B cell (primary cell): Measurements from ENCODE around the gene WDR13. TPM values are rescaled to one million over a fixed set of nuclear protein-coding genes. Genes with fewer than 3 reads are reported as not detected.

Source experiments
- ATAC-seq: fragments of 200-7000 bp; cut with Tn5 transposase; one replicate; pipeline ENCODE4 v1.10.0; 2021; ENCODE audit warnings: low read depth, mild to moderate bottlenecking, moderate number of reproducible peaks, moderate library complexity
- CTCF ChIA-PET: fragments of 350-600 bp; sonication (Branson Sonifier 250); formaldehyde crosslinking; loops from one replicate; lab custom pipeline; 2021; ENCODE audit warnings: antibody characterized with exemption, inconsistent platforms; lab: Charles Lee
- POLR2A ChIA-PET: fragments of 350-600 bp; sonication (Branson Sonifier 250); formaldehyde crosslinking; loops from one replicate; lab custom pipeline; 2021; ENCODE audit warnings: antibody characterized with exemption; lab: Charles Lee
- DNase-seq: peaks from one replicate; pipeline ENCODE4 v3.0.0; 2013
- H2AFZ ChIP-seq: 2 replicates; pipeline ENCODE4 v1.6.1; 2012; ENCODE audit warnings: mild to moderate bottlenecking, low read depth, low read length; ENCODE audit not compliant: insufficient read depth, poor library complexity, severe bottlenecking
- H3K27ac ChIP-seq, 2 donors: 1 replicate in 1 of 2; 2 replicates in 1 of 2; pipeline ENCODE4 v1.5.1; 2012 to 2013; ENCODE audit warnings: low read length in 2 of 2, mild to moderate bottlenecking in 2 of 2, moderate library complexity in 1 of 2
- H3K27me3 ChIP-seq, 4 experiments: fragments of 200-600 bp in 1 of 4; sonication (generic) in 1 of 4; replicated peaks in 1 of 4; 1 replicate in 2 of 4; 2 replicates in 2 of 4; pipeline versions ENCODE4 v1.6.1 to v1.7.0; 2013 to 2016; ENCODE audit warnings: low read length in 3 of 4, mild to moderate bottlenecking in 2 of 4, mixed read lengths in 1 of 4, moderate library complexity in 1 of 4; ENCODE audit not compliant: insufficient read depth in 4 of 4, control insufficient read depth in 3 of 4; ENCODE audit errors: control extremely low read depth in 1 of 4
- H3K36me3 ChIP-seq, 2 experiments: replicated peaks in 1 of 2; 1 replicate in 1 of 2; 2 replicates in 1 of 2; pipeline versions ENCODE4 v1.6.1 to v1.7.1; 2013; ENCODE audit warnings: low read length in 1 of 2; ENCODE audit not compliant: insufficient read depth in 2 of 2, control insufficient read depth in 1 of 2; ENCODE audit errors: control extremely low read depth in 1 of 2, extremely low read depth in 1 of 2
- H3K4me1 ChIP-seq, 2 donors: fragments of 200-600 bp in 1 of 2; sonication (generic) in 1 of 2; 1 replicate in 1 of 2; 2 replicates in 1 of 2; pipeline versions ENCODE4 v1.5.1 to v1.6.1; 2013 to 2017; ENCODE audit warnings: low read length in 2 of 2; ENCODE audit not compliant: control insufficient read depth in 2 of 2, insufficient read depth in 2 of 2
- H3K4me2 ChIP-seq: replicated peaks from 2 replicates; pipeline ENCODE3; 2012; ENCODE audit warnings: mild to moderate bottlenecking, low read depth, low read length; ENCODE audit not compliant: poor library complexity, severe bottlenecking
- H3K4me3 ChIP-seq, 5 experiments: fragments of 200-600 bp in 1 of 5; sonication (generic) in 1 of 5; 1 replicate in 3 of 5; 2 replicates in 2 of 5; pipeline versions ENCODE4 v1.5.1 to v1.7.0; 2011 to 2016; ENCODE audit warnings: low read length in 4 of 5, mild to moderate bottlenecking in 4 of 5, low read depth in 2 of 5, control low read depth in 1 of 5, moderate library complexity in 1 of 5; ENCODE audit not compliant: insufficient read depth in 1 of 5; ENCODE audit errors: control extremely low read depth in 1 of 5, extremely low read depth in 1 of 5
- H3K79me2 ChIP-seq: fragments of 200-600 bp; sonication (generic); one replicate; pipeline ENCODE4 v1.6.0; 2016; ENCODE audit warnings: low read length; ENCODE audit not compliant: control insufficient read depth, insufficient read depth
- H3K9ac ChIP-seq: fragments of 200-600 bp; sonication (generic); 2 replicates; pipeline ENCODE4 v1.6.1; 2017; ENCODE audit warnings: mild to moderate bottlenecking, low read length, moderate library complexity
- H3K9me3 ChIP-seq, 3 donors: one replicate each; pipeline versions ENCODE4 v1.6.1 to v1.7.1; 2013; ENCODE audit warnings: low read length in 2 of 3; ENCODE audit not compliant: control insufficient read depth in 2 of 3, insufficient read depth in 1 of 3; ENCODE audit errors: control extremely low read depth in 1 of 3
- H4K20me1 ChIP-seq: 2 replicates; pipeline ENCODE4 v1.6.0; 2012; ENCODE audit warnings: mild to moderate bottlenecking, low read length; ENCODE audit not compliant: insufficient read depth, control insufficient read depth, poor library complexity, severe bottlenecking
- H3K27ac Mint-ChIP-seq: one replicate; pipeline ENCODE4 v1.8.0; 2021; ENCODE audit warnings: mixed read lengths
- H3K27me3 Mint-ChIP-seq: one replicate; pipeline ENCODE4 v1.8.0; 2021; ENCODE audit warnings: mixed read lengths
- H3K4me1 Mint-ChIP-seq: one replicate; pipeline ENCODE4 v1.8.0; 2021; ENCODE audit warnings: mixed read lengths
- H3K4me3 Mint-ChIP-seq: one replicate; pipeline ENCODE4 v1.8.0; 2021; ENCODE audit warnings: mixed read lengths
- H3K9me3 Mint-ChIP-seq: one replicate; pipeline ENCODE4 v1.8.0; 2022; ENCODE audit warnings: mixed read lengths; ENCODE audit not compliant: insufficient read depth
- CTCF ChIP-seq: fragments of 200-600 bp; IDR thresholded peaks from one replicate; pipeline ENCODE4 v1.8.0; 2022; ENCODE audit warnings: antibody characterized with exemption, mild to moderate bottlenecking
- EZH2 ChIP-seq: IDR thresholded peaks from 2 replicates; pipeline ENCODE4 v1.6.1; 2012; ENCODE audit warnings: borderline replicate concordance, low read depth, mild to moderate bottlenecking, moderate library complexity, low read length; ENCODE audit not compliant: insufficient read depth, poor library complexity, severe bottlenecking
- WGBS: methylation state at CpG from one replicate; pipeline ENCODE4 v1.1.5; 2013; ENCODE audit warnings: missing lambda C conversion rate; ENCODE audit not compliant: insufficient coverage; 5-methylcytosine and 5-hydroxymethylcytosine counted together
- intact Hi-C: fragments of 100-400 bp; cut with micrococcal nuclease; formaldehyde crosslinking; loops from one replicate; pipeline ENCODE4 v1.10.0; 2022
- polyA plus RNA-seq: library from polyadenylated mRNA; depleted of rRNA; stranded (reverse); fragments of >200 nt; gene quantifications from 2 replicates; pipeline ENCODE4 v1.2.3, GENCODE V29; 2012
- total RNA-seq, 2 donors: library from RNA; stranded (reverse); fragments of 120-200 nt in 1 of 2; gene quantifications; 1 replicate in 1 of 2; 2 replicates in 1 of 2; pipeline versions ENCODE4 v1.2.3 to v1.2.4, GENCODE V29; 2013 to 2022

The WDR13 gene
- total and polyA plus RNA-seq, 2 donors (not counting 1 experiment from before 2014, with no cell fraction given) = 85.1 to 257 TPM

GRCh38 chrX:48580662-48581061 is 16.6 kb upstream of the WDR13 start:
- no peak overlapping the region for H3K4me3 ChIP-seq
- Mint-ChIP-seq H3K27ac (no peak overlapping the region), H3K4me1 (peaks cover 5% of the 10 kb centered on the region), H3K4me3 (no peak overlapping the region), H3K27me3 (no peaks in the 10 kb centered on the region), H3K9me3 (no peaks in the 10 kb centered on the region)
- DNase-seq (no peak), ATAC-seq (no peak)
- H3K36me3 ChIP-seq = peaks cover 0 to 39% of the 10 kb centered on the region in 2 experiments
- H3K9ac ChIP-seq = no peak overlapping the region
- no peak overlapping the region for H2AFZ ChIP-seq
- H3K79me2 ChIP-seq = peaks cover 5% of the 10 kb centered on the region
- CTCF ChIA-PET = no interaction called here
- no peaks in the 10 kb centered on the region for H3K27me3 ChIP-seq
- POLR2A ChIA-PET = no interaction called here
- H3K9me3 ChIP-seq = no peaks in the 10 kb centered on the region
- no peak overlapping the region for H3K27ac ChIP-seq
- no CpG with 5 or more reads among the region's 1 CpG for WGBS
- H4K20me1 ChIP-seq = peaks cover 5% of the 10 kb centered on the region
- peaks cover 5 to 9% of the 10 kb centered on the region in 2 donors for H3K4me1 ChIP-seq
- TF ChIP-seq EZH2 (no peak), CTCF (no peak)
- intact Hi-C loops = no loop called here
- H3K4me2 ChIP-seq = no peak overlapping the region

GRCh38 chrX:48584698-48585097 is 12.6 kb upstream of the WDR13 start:
- Histone ChIP-seq H3K4me1 (no peaks in the 10 kb centered on the region), H3K4me2 (no peak overlapping the region), H3K4me3 (no peak overlapping the region), H2AFZ (no peak overlapping the region), H3K9ac (no peak overlapping the region), H4K20me1 (no peaks in the 10 kb centered on the region), H3K36me3 (peaks cover 0 to under 1% of the 10 kb centered on the region in 2 experiments), H3K27ac (no peak overlapping the region), H3K79me2 (no peaks in the 10 kb centered on the region), H3K9me3 (no peaks in the 10 kb centered on the region), H3K27me3 (no peaks in the 10 kb centered on the region)
- intact Hi-C loops = no loop called here
- Mint-ChIP-seq H3K4me1 (peaks cover 1% of the 10 kb centered on the region), H3K9me3 (no peaks in the 10 kb centered on the region), H3K27ac (no peak overlapping the region), H3K27me3 (no peaks in the 10 kb centered on the region), H3K4me3 (no peak overlapping the region)
- no peak for ATAC-seq
- TF ChIP-seq CTCF (no peak), EZH2 (no peak)
- POLR2A ChIA-PET = interaction anchor here (0.7 kb wide), 1 partner anchor 11 kb away, joined by 4 read pairs; no protein-coding TSS in a partner anchor
- DNase-seq = no peak
- CTCF ChIA-PET = no interaction called here
- no CpG with 5 or more reads among the region's 2 CpGs for WGBS
